ENCODE results near the gene CDYL. TPM values are rescaled to one million over a fixed set of nuclear protein-coding genes. Genes with fewer than 3 reads are reported as not detected.

CDYL gene
- total RNA-seq, 4 donors from 2014 or later: 27.7 to 37.0 (median 33.1) TPM

DNA sequence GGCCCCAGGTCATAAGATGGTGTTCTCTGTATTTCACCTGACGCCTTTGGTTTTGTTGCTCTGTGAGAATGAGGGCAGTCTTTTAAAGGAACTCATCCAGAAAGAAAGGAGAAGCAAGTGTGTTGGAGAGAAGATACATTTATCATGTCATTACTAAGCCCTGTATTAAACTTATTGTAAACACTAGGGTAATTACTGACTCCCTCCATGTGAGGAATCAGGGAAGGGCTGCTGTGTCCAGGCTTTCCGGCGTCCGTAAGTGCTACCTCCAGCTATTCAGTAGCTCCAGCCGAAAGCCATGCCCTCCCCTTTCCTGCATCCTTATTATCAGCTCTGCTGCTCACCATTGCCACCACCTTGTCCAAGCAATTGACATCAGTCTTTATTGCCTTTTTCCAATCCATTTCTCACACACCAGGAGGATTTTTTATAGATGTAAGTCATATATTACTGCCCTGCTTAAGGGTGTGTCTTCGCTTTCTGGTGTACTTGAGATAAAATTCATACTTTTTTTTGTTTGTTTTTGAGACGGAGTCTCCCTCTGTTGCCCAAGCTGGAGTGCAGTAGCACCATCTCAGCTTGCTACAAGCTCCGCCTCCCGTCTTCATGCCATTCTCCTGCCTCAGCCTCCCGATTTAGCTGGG lies 133.0 kb downstream of the CDYL start:
- TF ChIP-seq CTCF (IDR thresholded peaks at IDR 0.05; ENCODE audit: low read depth): no peak

DNA sequence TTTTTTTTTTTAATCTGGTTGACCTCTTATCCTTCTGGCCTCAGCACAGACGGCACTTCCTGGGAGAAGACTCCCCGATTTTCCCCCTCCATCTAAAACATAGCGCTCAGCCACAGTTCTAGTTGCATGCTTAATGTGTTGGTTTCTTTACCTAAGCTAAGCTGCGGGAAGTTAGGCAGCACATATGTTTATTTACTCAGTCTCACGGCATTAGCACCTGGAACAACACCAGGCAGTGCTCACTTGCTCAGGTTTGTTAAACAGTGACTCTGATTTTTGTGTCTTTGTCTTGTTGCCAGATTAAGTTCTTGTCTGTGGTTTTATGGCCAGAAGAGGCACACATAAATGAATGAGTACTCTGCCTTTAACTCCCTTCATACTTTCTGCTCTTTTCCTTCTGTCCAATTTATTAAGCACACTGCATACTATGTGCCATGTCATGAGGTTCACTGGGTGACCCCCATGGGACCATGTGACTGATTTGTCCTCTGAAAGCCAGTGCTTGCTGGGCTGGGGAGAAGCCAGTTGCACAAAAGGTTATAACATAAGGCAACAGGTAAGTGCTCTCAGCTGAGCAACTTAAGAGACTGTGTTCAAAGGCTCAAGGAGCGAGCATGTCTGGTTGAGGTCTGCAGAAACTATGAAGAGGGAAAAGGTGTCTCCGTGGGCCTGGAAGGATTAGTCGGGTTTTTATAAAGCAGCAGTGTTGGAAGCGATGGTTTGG lies 134.0 kb downstream of the CDYL start:
- no peak for TF ChIP-seq CTCF (IDR thresholded peaks at IDR 0.05; ENCODE audit: low read depth)

- TF ChIP-seq CTCF (IDR thresholded peaks at IDR 0.05; ENCODE audit: low read depth): no peak
Observed at GRCh38 chr6:4912559-4912958, 136.4 kb downstream of the CDYL start.

DNA sequence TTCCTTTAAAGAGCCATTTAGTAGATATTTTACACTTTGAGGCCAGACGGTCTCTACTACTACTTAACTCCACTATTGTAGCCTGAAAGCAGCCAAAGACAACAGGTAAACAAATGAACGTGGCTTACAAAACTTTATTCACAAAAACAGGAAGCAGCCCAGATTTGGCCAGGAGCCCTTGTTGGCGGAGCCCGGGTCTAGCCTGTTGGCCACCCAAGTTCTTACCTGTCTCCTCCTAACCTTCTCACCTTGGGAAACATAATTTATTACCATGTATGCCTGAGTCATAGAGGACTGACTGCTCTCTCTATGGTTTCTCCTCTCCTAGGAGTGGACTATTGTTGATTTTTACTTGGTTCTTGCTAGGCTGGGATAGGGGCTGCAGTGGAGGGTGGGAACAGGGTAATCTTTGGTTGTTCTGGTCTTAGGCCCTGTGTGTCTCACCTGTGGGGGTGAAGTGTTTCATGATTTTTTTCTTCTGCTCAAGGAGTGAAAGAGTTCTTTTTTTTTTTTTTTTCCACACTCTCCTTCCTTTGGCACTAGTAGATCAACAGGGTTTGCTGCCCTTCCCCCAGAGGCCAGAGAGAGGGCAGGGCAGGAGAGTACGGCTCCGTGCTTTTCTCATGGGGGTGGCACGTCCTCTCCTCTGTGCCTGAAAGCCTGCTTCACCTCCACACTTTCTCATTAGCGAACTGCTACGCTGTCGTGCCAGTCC lies 137.7 kb downstream of the CDYL start:
- no peak for TF ChIP-seq CTCF (IDR thresholded peaks at IDR 0.05; ENCODE audit: low read depth)

DNA sequence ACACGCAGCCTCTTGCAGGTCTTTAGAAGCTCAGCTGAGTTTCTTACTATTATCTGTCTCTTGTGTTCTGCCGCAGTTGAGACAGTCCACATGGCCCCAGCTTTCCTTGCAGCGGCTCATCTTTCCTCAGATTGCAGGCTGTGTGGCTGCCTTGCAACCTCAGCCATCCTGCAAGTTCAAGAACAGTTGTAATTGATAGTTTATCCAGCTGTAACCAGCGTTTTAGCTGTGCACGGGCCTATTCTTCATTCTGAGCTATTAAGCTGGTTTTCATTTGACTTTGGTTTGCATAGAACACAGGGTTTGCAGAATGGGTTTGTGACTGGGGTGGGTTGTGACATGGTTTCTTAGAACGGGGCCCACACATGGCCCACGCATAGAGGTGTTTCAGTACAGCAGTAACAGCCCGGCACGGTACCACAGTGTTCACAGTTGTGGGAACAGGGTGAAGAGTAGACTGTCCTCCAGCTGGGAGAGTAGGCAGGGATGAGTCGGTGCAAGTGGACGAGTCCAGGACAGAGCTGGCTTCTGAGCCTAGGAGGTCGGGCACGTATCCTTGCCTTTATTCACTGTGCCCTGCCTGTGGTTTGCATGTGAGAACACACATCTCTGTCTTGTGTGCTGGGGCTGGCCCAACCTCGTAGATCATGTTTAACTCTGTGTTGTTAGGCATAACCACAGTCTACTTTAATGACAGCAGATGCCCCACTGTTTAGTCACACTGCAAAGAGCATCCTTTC lies 138.4 kb downstream of the CDYL start:
- TF ChIP-seq CTCF (IDR thresholded peaks at IDR 0.05; ENCODE audit: low read depth): no peak

GRCh38 chr6:4916954-4917561 lies 140.9 kb downstream of the CDYL start:
- no peak for TF ChIP-seq CTCF (IDR thresholded peaks at IDR 0.05; ENCODE audit: low read depth)

Measured in subcutaneous adipose tissue (tissue), 4 donors.